ENCODE results near the gene PRKAG2.

Gene PRKAG2

GRCh38 chr7:151539088-151539671 is 337.7 kb downstream of the PRKAG2 start:
- TF ChIP-seq CTCF (IDR thresholded peaks at IDR 0.05), result no peak

GRCh38 chr7:151537818-151538561 is 338.9 kb downstream of the PRKAG2 start:
- TF ChIP-seq CTCF (IDR thresholded peaks at IDR 0.05), result no peak

GRCh38 chr7:151529842-151530241 is 347.1 kb downstream of the PRKAG2 start:
- no peak for TF ChIP-seq CTCF (IDR thresholded peaks at IDR 0.05)

GRCh38 chr7:151524845-151525244 is 352.1 kb downstream of the PRKAG2 start:
- TF ChIP-seq CTCF (IDR thresholded peaks at IDR 0.05), result no peak

- no peak for TF ChIP-seq CTCF (IDR thresholded peaks at IDR 0.05)
Measured at GRCh38 chr7:151524331-151524730, 352.6 kb downstream of the PRKAG2 start.

GRCh38 chr7:151520419-151521261 is 356.3 kb downstream of the PRKAG2 start:
- no peak for TF ChIP-seq CTCF (IDR thresholded peaks at IDR 0.05)

- TF ChIP-seq CTCF (IDR thresholded peaks at IDR 0.05), result no peak
Measured at GRCh38 chr7:151519765-151520418, 357.0 kb downstream of the PRKAG2 start, which contains the start of gene RHEB. Gene RHEB (minus strand): TSS chr7:151519895. CDS start chr7:151519511, 384 bp downstream.

Data from LNCAP (cell line).